ENCODE data around the gene ZNF473. TPM values are rescaled to one million over a fixed set of nuclear protein-coding genes. Genes with fewer than 3 reads are reported as not detected.
A peak's percentile ranks its signal among the peaks of the same experiment; 100 is the strongest.

ZNF473 gene
- total RNA-seq = 10 to 100 TPM; 16.7 to 26.0 TPM

DNA sequence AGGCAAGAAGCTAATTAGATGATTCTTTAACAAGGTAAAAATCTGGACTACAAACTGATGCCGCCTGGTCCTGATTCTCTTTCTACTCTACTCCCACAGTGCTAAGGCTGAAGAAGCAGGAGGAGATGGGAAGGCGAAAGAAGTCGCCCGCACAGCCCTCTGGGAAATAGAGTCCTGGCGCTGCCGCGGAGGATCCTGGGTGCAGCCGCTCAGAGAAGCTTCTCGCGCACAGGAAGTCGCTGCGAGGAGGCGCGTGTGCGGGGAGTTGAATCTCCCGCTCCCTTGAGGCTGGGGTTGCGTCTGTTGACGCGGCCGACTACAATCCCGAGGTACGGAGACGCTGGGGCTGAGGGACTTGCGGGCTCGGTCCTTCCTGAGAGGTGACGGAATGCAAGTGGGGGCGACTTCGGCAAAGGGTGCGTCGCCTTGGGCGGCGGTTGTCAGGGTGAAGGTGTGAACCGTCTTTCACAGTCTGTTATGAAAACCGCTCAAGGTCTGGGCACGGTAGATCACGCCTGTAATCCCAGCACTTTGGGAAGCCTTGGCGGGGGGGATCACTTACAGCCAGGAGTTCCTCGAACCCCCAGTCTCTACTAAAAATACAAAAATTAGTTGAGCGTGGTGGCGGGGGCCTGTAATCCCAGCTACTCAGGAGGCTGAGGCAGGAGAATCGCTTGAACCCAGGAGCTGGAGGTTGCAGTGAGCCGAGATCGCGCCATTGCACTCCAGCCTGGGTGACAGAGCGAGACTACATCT is at the start of gene ZNF473:
Gene ZNF473 (plus strand): TSS at position 212 of the 756 bp plus-strand sequence. CDS start 5,078 bp downstream, outside the sequence.
- no peaks in the 10 kb centered on the region for H3K27me3 ChIP-seq (replicated peaks; ENCODE audit: insufficient read depth)
- peaks cover 0 to 1% of the 10 kb centered on the region in 2 donors for H3K36me3 ChIP-seq
- DNase-seq (ENCODE audit: low spot score) = peak; percentile 95
- intact Hi-C loops (cut with DNase I) = loop anchor here (10.0 kb wide), 2 partner anchors 91 to 349 kb away; partner anchors contain the start of gene NR1H2
- H3K27ac ChIP-seq = peak within 1 kb of the TSS; percentile 88 to 89
- peaks cover 15% of the 10 kb centered on the region for H3K4me1 ChIP-seq (replicated peaks)
- no peaks in the 10 kb centered on the region for H3K9me3 ChIP-seq
- WGBS = 9% methylated on average over 45 of the region's 45 CpGs
- peak; percentile 92 for TF ChIP-seq POLR2AphosphoS5 (IDR thresholded peaks at IDR 0.05)
- no peak for TF ChIP-seq CTCF (IDR thresholded peaks at IDR 0.05)
- TF ChIP-seq POLR2A (IDR thresholded peaks at IDR 0.05) = peak; percentile 34
- H3K4me3 ChIP-seq = peak within 1 kb of the TSS; percentile 85 to 91

- TF ChIP-seq POLR2A (IDR thresholded peaks at IDR 0.05) = no peak
- no peak for TF ChIP-seq CTCF (IDR thresholded peaks at IDR 0.05)
- no peak for TF ChIP-seq POLR2AphosphoS5 (IDR thresholded peaks at IDR 0.05)
- H3K4me1 ChIP-seq (replicated peaks) = no peaks in the 10 kb centered on the region
- H3K36me3 ChIP-seq = peaks cover 0 to 5% of the 10 kb centered on the region in 2 donors
- no peak for DNase-seq (ENCODE audit: low spot score)
- no peak overlapping the region for H3K27ac ChIP-seq
- no peaks in the 10 kb centered on the region for H3K9me3 ChIP-seq
- no peak overlapping the region for H3K4me3 ChIP-seq
- H3K27me3 ChIP-seq (replicated peaks; ENCODE audit: insufficient read depth) = no peaks in the 10 kb centered on the region
- intact Hi-C loops (cut with DNase I) = no loop called here
- 82% methylated on average over 3 of the region's 3 CpGs for WGBS
These were observed 49.3 kb upstream of the ZNF473 start for GRCh38 chr19:49976496-49976895.

- no peaks in the 10 kb centered on the region for H3K27me3 ChIP-seq (replicated peaks; ENCODE audit: insufficient read depth)
- TF ChIP-seq POLR2A (IDR thresholded peaks at IDR 0.05) (no peak), CTCF (IDR thresholded peaks at IDR 0.05) (no peak), POLR2AphosphoS5 (IDR thresholded peaks at IDR 0.05) (no peak)
- H3K9me3 ChIP-seq = no peaks in the 10 kb centered on the region
- WGBS = 86% methylated on average over 13 of the region's 13 CpGs
- no peak overlapping the region for H3K4me3 ChIP-seq
- no peak overlapping the region for H3K27ac ChIP-seq
- intact Hi-C loops (cut with DNase I) = no loop called here
- H3K36me3 ChIP-seq = peaks cover 0 to 5% of the 10 kb centered on the region in 2 donors
- no peak for DNase-seq (ENCODE audit: low spot score)
- H3K4me1 ChIP-seq (replicated peaks) = no peaks in the 10 kb centered on the region
These were observed 48.7 kb upstream of the ZNF473 start for GRCh38 chr19:49977076-49977475.

DNA sequence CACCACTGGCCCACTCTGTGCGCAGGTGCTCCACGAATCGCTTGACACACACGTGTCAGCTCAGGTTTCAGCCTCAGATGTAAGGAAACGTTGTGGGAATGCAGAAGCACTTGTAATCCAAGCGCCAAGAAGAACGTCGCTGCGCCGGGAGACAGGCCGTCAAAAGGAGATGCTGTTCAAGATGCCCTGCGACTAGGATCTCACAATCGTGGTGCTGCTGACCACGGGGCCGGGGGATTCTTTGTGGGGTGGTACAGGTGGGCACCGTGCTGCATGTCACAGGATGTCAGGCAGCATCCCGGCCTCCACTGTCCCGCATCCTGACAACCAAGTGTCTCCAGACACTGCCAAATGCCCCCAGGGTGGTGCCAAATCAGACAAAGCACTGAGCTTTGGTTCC is 47.9 kb upstream of the ZNF473 start:
- Histone ChIP-seq H3K4me3 (no peak overlapping the region), H3K27ac (no peak overlapping the region), H3K4me1 (replicated peaks) (no peaks in the 10 kb centered on the region), H3K36me3 (peaks cover 0 to 5% of the 10 kb centered on the region in 2 donors), H3K9me3 (no peaks in the 10 kb centered on the region), H3K27me3 (replicated peaks; ENCODE audit: insufficient read depth) (no peaks in the 10 kb centered on the region)
- intact Hi-C loops (cut with DNase I) = no loop called here
- no peak for DNase-seq (ENCODE audit: low spot score)
- TF ChIP-seq POLR2AphosphoS5 (IDR thresholded peaks at IDR 0.05) (no peak), CTCF (IDR thresholded peaks at IDR 0.05) (no peak), POLR2A (IDR thresholded peaks at IDR 0.05) (no peak)
- WGBS = 52% methylated on average over 18 of the region's 18 CpGs

DNA sequence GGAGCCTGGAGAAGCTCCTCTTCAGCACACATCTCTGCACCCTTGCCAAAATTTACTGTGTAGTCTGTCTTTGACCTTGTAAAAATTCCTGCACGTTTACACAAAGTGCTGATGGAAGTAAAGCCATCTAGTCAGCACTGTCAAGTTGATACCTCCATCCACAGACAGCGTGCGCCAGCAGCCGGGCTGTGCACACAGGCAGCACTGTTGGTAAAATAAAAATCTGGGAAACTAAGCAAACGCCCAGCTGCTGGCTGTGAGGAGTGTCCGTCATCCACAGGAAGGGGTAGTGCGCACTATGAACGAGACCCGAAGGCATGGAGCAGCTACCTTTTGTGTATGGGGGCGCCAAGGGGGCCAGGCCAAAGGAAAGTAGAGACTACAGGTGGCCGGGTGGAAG is 47.5 kb upstream of the ZNF473 start:
- intact Hi-C loops (cut with DNase I) = no loop called here
- Histone ChIP-seq H3K36me3 (peaks cover 0 to 5% of the 10 kb centered on the region in 2 donors), H3K27ac (no peak overlapping the region)

More for the DNA sequence above, 47.5 kb upstream of the ZNF473 start:
- Histone ChIP-seq H3K9me3 (no peaks in the 10 kb centered on the region), H3K4me1 (replicated peaks) (no peaks in the 10 kb centered on the region), H3K4me3 (no peak overlapping the region), H3K27me3 (replicated peaks; ENCODE audit: insufficient read depth) (no peaks in the 10 kb centered on the region)
- no peak for TF ChIP-seq POLR2A (IDR thresholded peaks at IDR 0.05)
- no peak for TF ChIP-seq POLR2AphosphoS5 (IDR thresholded peaks at IDR 0.05)
- TF ChIP-seq CTCF (IDR thresholded peaks at IDR 0.05) = no peak
- no peak for DNase-seq (ENCODE audit: low spot score)
- WGBS = 52% methylated on average over 11 of the region's 11 CpGs

Data from prostate gland (tissue), 2 donors.